Omental fat pad (tissue), 4 donors: ENCODE data around the gene KCNIP3. TPM values are rescaled to one million over a fixed set of nuclear protein-coding genes. Genes with fewer than 3 reads are reported as not detected.
"Not testable (repeated sequence)": the region's sequence is repeated elsewhere in the genome, so short reads cannot be mapped to it uniquely, and the experiment has no call there.

Experiments used
- ATAC-seq: fragments of 150-250 bp; one replicate; pipeline ENCODE4 v1.9.1; 2016; ENCODE audit warnings: mild to moderate bottlenecking, moderate library complexity; ENCODE audit not compliant: low FRiP score
- DNase-seq: peaks from one replicate; pipeline ENCODE4 v3.0.0-alpha.2; 2019; ENCODE audit warnings: low spot score
- CTCF ChIP-seq, 3 donors: fragments of 450-650 bp; IDR thresholded peaks; one replicate each; pipeline ENCODE4 v1.5.1; 2016 to 2017; ENCODE audit warnings: antibody characterized with exemption in 3 of 3, mild to moderate bottlenecking in 3 of 3, moderate library complexity in 2 of 3
- total RNA-seq, 4 donors: library from RNA; depleted of rRNA; stranded (reverse); fragments of >200 nt; gene quantifications; one replicate each; pipeline ENCODE4 v1.1.0, GENCODE V29; 2016

The KCNIP3 gene
- total RNA-seq, 4 donors from 2014 or later, result 5.5 to 37.4 (median 7.1) TPM

- TF ChIP-seq CTCF (IDR thresholded peaks at IDR 0.05), result no peak
- ATAC-seq (no peak), DNase-seq (no peak)
These were observed 79.4 kb downstream of the KCNIP3 start for GRCh38 chr2:95376311-95377215.

- TF ChIP-seq CTCF (IDR thresholded peaks at IDR 0.05), result no peak
- no peak for DNase-seq
These were observed 80.3 kb downstream of the KCNIP3 start for GRCh38 chr2:95377216-95378123.

GRCh38 chr2:95378281-95378680 is 81.1 kb downstream of the KCNIP3 start:
- not testable (repeated sequence) for DNase-seq, ATAC-seq

More at GRCh38 chr2:95377216-95378123, 80.3 kb downstream of the KCNIP3 start:
- ATAC-seq, result no peak

- ATAC-seq (no peak), DNase-seq (no peak)
These were observed 82.3 kb downstream of the KCNIP3 start for GRCh38 chr2:95379371-95379831.

GRCh38 chr2:95380280-95380679 is 83.1 kb downstream of the KCNIP3 start:
- TF ChIP-seq CTCF (IDR thresholded peaks at IDR 0.05), result no peak
- no peak for ATAC-seq
- DNase-seq, result no peak

More at GRCh38 chr2:95379371-95379831, 82.3 kb downstream of the KCNIP3 start:
- TF ChIP-seq CTCF (IDR thresholded peaks at IDR 0.05), result no peak

- ATAC-seq (no peak), DNase-seq (no peak)
- no peak for TF ChIP-seq CTCF (IDR thresholded peaks at IDR 0.05)
These were observed 83.6 kb downstream of the KCNIP3 start for GRCh38 chr2:95380731-95381130.
